CD4-positive, alpha-beta memory T cell (primary cell): ENCODE results near the gene SPECC1. TPM values are rescaled to one million over a fixed set of nuclear protein-coding genes. Genes with fewer than 3 reads are reported as not detected.

ENCODE experiments used
- CTCF ChIA-PET: fragments of 350-600 bp; sonication (Branson Sonifier 250); formaldehyde crosslinking; loops from one replicate; lab custom pipeline; 2021; ENCODE audit warnings: inconsistent platforms; ENCODE audit not compliant: partially characterized antibody; lab: Charles Lee
- POLR2A ChIA-PET: fragments of 350-600 bp; sonication (Branson Sonifier 250); formaldehyde crosslinking; loops from one replicate; lab custom pipeline; 2021; ENCODE audit not compliant: partially characterized antibody; lab: Charles Lee
- DNase-seq, 5 donors: peaks; one replicate each; pipeline versions ENCODE4 v3.0.0 to v3.0.0-alpha.2; 2020 to 2022; ENCODE audit warnings: mixed read lengths in 1 of 5
- H3K27ac ChIP-seq: one replicate; pipeline ENCODE4 v1.7.0; 2013; ENCODE audit warnings: low read depth, low read length
- H3K27me3 ChIP-seq: 2 replicates; pipeline ENCODE4 v1.7.0; 2013; ENCODE audit warnings: mild to moderate bottlenecking, low read length, moderate library complexity; ENCODE audit not compliant: insufficient read depth
- H3K36me3 ChIP-seq: 2 replicates; pipeline ENCODE4 v1.7.0; 2013; ENCODE audit warnings: mild to moderate bottlenecking, low read length, moderate library complexity; ENCODE audit not compliant: insufficient read depth
- H3K4me1 ChIP-seq: 2 replicates; pipeline ENCODE4 v1.7.0; 2013; ENCODE audit warnings: mild to moderate bottlenecking, low read length, moderate library complexity; ENCODE audit not compliant: insufficient read depth
- H3K4me3 ChIP-seq, 2 donors: one replicate each; pipeline ENCODE4 v1.7.0; 2013; ENCODE audit warnings: low read length in 2 of 2, mild to moderate bottlenecking in 1 of 2
- H3K9me3 ChIP-seq, 2 donors: one replicate each; pipeline ENCODE4 v1.7.0; 2013; ENCODE audit warnings: low read length in 2 of 2, control low read depth in 1 of 2; ENCODE audit not compliant: control insufficient read depth in 1 of 2
- H3K27ac Mint-ChIP-seq, 7 donors: one replicate each; pipeline ENCODE4 v1.8.0; 2020 to 2021; ENCODE audit warnings: mixed read lengths in 7 of 7, mild to moderate bottlenecking in 6 of 7, inconsistent platforms in 3 of 7, moderate library complexity in 3 of 7
- H3K27me3 Mint-ChIP-seq, 2 donors: one replicate each; pipeline ENCODE4 v1.8.0; 2020 to 2021; ENCODE audit warnings: mixed read lengths in 2 of 2
- H3K36me3 Mint-ChIP-seq, 2 donors: one replicate each; pipeline ENCODE4 v1.8.0; 2020 to 2021; ENCODE audit warnings: mixed read lengths in 2 of 2, inconsistent platforms in 1 of 2, mild to moderate bottlenecking in 1 of 2
- H3K4me1 Mint-ChIP-seq, 4 donors: one replicate each; pipeline ENCODE4 v1.8.0; 2020 to 2021; ENCODE audit warnings: mixed read lengths in 4 of 4, mild to moderate bottlenecking in 1 of 4
- H3K4me3 Mint-ChIP-seq, 8 donors: one replicate each; pipeline ENCODE4 v1.8.0; 2020 to 2021; ENCODE audit warnings: mixed read lengths in 8 of 8, mild to moderate bottlenecking in 7 of 8, moderate library complexity in 6 of 8, inconsistent platforms in 3 of 8
- H3K9me3 Mint-ChIP-seq, 8 donors: one replicate each; pipeline ENCODE4 v1.8.0; 2020 to 2021; ENCODE audit warnings: mixed read lengths in 8 of 8, mild to moderate bottlenecking in 5 of 8, inconsistent platforms in 3 of 8, moderate library complexity in 1 of 8
- intact Hi-C: fragments of 100-400 bp; cut with micrococcal nuclease; formaldehyde crosslinking; loops from one replicate; pipeline ENCODE4 v1.15.1; 2023
- polyA plus RNA-seq, 2 donors: library from polyadenylated mRNA; unstranded; fragments of 300-500 nt; fragmentation: Illumina TruSeq; gene quantifications; one replicate each; pipeline ENCODE4 v1.2.3, GENCODE V29; 2021
- total RNA-seq, 2 experiments: library from RNA; stranded (reverse); gene quantifications; one replicate each; pipeline ENCODE4 v1.2.3, GENCODE V29; 2021

SPECC1 gene
- total and polyA plus RNA-seq, 4 experiments from 2014 or later: 1.7 to 13.4 (median 8.7) TPM

DNA sequence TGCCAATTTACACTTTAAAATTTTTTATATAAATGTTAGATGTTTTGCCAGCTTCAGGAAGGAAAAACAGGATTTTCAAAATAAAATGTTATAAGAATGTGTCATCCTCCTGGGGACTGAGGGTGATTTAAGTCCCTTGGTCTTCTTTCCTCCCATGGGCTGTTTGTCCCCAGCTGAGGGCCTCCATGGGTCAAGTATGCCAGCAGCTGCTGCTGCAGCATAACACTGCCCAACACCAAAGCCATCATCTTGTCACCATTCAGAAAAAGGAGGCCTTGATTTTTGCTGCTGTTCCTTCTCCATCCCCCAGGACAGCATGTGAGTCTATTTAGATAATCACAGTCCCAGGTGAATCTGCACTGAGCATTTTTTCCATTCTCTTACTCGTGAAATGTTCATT lies 269.6 kb downstream of the SPECC1 start:
- Histone ChIP-seq H3K4me1 (peaks cover 41% of the 10 kb centered on the region), H3K27ac (no peak overlapping the region), H3K9me3 (no peaks in the 10 kb centered on the region), H3K27me3 (no peaks in the 10 kb centered on the region), H3K4me3 (no peak overlapping the region), H3K36me3 (no peaks in the 10 kb centered on the region)
- no peak for DNase-seq
- Mint-ChIP-seq H3K9me3 (no peaks in the 10 kb centered on the region), H3K4me3 (no peak overlapping the region), H3K27ac (peak overlapping the region in 1 of 7 donors; percentile 70), H3K27me3 (no peaks in the 10 kb centered on the region), H3K36me3 (no peaks in the 10 kb centered on the region), H3K4me1 (peaks cover 34 to 66% (median 44%) of the 10 kb centered on the region in 4 donors)
- ChIA-PET CTCF (no interaction called here), POLR2A (no interaction called here)
- intact Hi-C loops: no loop called here

DNA sequence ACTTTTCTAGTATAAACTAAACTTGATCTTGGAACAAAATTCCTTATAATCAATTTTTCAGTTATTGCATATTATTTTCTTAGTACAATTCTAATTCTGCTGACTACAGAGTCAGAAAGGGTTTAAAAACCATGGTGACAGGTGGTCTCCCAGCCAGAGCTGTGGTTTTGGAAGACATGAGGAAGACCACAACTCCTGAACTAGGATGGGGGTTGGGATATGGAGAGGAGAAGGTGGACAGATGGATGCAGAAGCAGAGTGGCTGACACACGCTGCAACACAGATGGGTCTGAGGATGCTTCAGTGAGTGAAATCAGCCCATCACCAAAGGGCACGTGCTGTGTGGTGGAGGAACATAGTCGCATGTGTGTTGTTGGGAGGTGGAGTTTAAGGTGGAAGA lies 270.5 kb downstream of the SPECC1 start:
- Mint-ChIP-seq H3K27me3 (no peaks in the 10 kb centered on the region), H3K36me3 (no peaks in the 10 kb centered on the region), H3K9me3 (no peaks in the 10 kb centered on the region), H3K4me1 (peaks cover 30 to 58% (median 39%) of the 10 kb centered on the region in 4 donors), H3K27ac (peak overlapping the region in 3 of 7 donors; percentile 45 to 82 (median 67)), H3K4me3 (peak overlapping the region in 2 of 8 donors; percentile 9 to 43)
- CTCF ChIA-PET: no interaction called here
- intact Hi-C loops: no loop called here
- POLR2A ChIA-PET: no interaction called here
- peaks cover 33% of the 10 kb centered on the region for H3K4me1 ChIP-seq
- no peak overlapping the region for H3K4me3 ChIP-seq
- no peak overlapping the region for H3K27ac ChIP-seq
- no peaks in the 10 kb centered on the region for H3K36me3 ChIP-seq
- no peaks in the 10 kb centered on the region for H3K9me3 ChIP-seq
- H3K27me3 ChIP-seq: no peaks in the 10 kb centered on the region
- DNase-seq: no peak

DNA sequence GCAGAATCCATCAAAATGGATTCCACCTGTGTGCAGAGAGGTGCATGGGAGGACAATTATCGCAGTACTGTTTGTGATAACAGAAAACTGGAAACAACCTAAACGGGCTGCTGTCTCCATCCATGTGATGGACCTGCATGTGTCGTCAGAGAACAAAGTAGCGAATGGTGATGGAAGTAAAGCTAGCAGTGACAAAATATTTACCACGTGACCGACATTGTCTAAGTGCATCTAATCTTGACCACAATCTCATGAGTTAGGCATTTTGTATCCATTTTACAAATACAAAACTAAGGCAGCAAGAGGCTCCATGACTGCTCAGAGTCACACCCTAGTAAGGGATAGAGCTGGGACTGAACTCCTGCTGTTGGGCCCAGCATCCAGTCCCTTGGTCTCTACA lies 270.9 kb downstream of the SPECC1 start:
- Histone ChIP-seq H3K9me3 (no peaks in the 10 kb centered on the region), H3K4me3 (no peak overlapping the region), H3K27me3 (no peaks in the 10 kb centered on the region), H3K27ac (no peak overlapping the region), H3K36me3 (no peaks in the 10 kb centered on the region), H3K4me1 (peaks cover 29% of the 10 kb centered on the region)
- intact Hi-C loops: no loop called here
- peak overlapping the region in 1 of 8 donors; percentile 9 for H3K4me3 Mint-ChIP-seq
- CTCF ChIA-PET: no interaction called here
- H3K27ac Mint-ChIP-seq: peak overlapping the region in 4 of 7 donors; percentile 44 to 82 (median 49)
- POLR2A ChIA-PET: no interaction called here
- peaks cover 29 to 57% (median 37%) of the 10 kb centered on the region in 4 donors for H3K4me1 Mint-ChIP-seq
- DNase-seq: no peak
- no peaks in the 10 kb centered on the region for H3K9me3 Mint-ChIP-seq
- no peaks in the 10 kb centered on the region for H3K27me3 Mint-ChIP-seq
- no peaks in the 10 kb centered on the region for H3K36me3 Mint-ChIP-seq

DNA sequence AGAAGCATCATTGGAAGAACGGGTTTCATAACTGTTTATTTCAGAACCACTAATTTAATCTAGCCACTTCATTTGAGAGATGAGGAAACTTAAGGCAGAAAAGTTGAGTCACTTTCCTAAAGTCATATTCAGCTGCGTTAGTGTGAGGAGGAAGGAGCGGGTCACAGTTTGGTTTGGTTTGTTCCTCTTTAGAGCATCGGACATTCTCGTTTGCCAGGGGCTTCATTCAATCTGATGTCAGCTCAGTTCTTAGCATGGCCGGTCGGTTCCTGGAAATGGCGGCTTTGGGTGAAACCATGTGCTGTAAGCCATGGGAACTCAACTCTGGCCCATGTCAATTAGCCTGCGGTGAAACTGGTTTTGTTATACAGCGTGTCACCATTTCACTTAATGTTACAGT lies 271.7 kb downstream of the SPECC1 start:
- intact Hi-C loops: no loop called here
- H3K4me1 ChIP-seq: peaks cover 21% of the 10 kb centered on the region

DNA sequence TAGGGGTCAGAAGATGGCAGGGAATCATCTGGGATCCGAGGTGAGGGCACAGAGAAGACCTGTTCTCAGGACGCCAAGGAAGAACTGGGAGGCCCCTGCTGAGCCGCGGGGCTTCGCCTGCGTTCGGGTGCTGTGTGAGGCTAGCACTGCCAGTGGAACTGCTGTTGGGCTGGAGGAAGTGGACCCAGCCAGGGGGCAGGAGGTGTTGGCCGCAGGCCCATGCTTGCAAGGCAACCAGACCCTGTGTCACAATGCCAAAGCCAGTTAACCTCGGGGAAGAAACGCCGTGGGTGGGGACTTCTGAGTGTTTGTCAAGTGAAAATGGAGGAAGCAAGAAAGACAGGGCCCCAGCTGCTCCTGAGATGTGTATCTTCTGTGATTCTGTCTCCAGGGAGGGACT lies 272.7 kb downstream of the SPECC1 start:
- Histone ChIP-seq H3K4me1 (peaks cover 11% of the 10 kb centered on the region), H3K27me3 (no peaks in the 10 kb centered on the region), H3K9me3 (no peaks in the 10 kb centered on the region), H3K4me3 (no peak overlapping the region), H3K36me3 (no peaks in the 10 kb centered on the region), H3K27ac (no peak overlapping the region)
- DNase-seq: no peak
- H3K27me3 Mint-ChIP-seq: no peaks in the 10 kb centered on the region
- no peaks in the 10 kb centered on the region for H3K36me3 Mint-ChIP-seq
- H3K9me3 Mint-ChIP-seq: no peaks in the 10 kb centered on the region
- H3K4me1 Mint-ChIP-seq: peaks cover 14 to 39% (median 21%) of the 10 kb centered on the region in 4 donors
- CTCF ChIA-PET: no interaction called here
- intact Hi-C loops: no loop called here
- POLR2A ChIA-PET: no interaction called here
- H3K4me3 Mint-ChIP-seq: no peak overlapping the region
- H3K27ac Mint-ChIP-seq: no peak overlapping the region

More for the DNA sequence above, 271.7 kb downstream of the SPECC1 start:
- DNase-seq: no peak
- no peaks in the 10 kb centered on the region for H3K36me3 ChIP-seq
- Mint-ChIP-seq H3K9me3 (no peaks in the 10 kb centered on the region), H3K4me3 (no peak overlapping the region), H3K4me1 (peaks cover 22 to 49% (median 30%) of the 10 kb centered on the region in 4 donors), H3K27me3 (no peaks in the 10 kb centered on the region), H3K36me3 (no peaks in the 10 kb centered on the region), H3K27ac (peak overlapping the region in 1 of 7 donors; percentile 30)
- ChIA-PET CTCF (no interaction called here), POLR2A (no interaction called here)
- H3K9me3 ChIP-seq: no peaks in the 10 kb centered on the region
- no peak overlapping the region for H3K4me3 ChIP-seq
- H3K27me3 ChIP-seq: no peaks in the 10 kb centered on the region
- H3K27ac ChIP-seq: no peak overlapping the region

DNA sequence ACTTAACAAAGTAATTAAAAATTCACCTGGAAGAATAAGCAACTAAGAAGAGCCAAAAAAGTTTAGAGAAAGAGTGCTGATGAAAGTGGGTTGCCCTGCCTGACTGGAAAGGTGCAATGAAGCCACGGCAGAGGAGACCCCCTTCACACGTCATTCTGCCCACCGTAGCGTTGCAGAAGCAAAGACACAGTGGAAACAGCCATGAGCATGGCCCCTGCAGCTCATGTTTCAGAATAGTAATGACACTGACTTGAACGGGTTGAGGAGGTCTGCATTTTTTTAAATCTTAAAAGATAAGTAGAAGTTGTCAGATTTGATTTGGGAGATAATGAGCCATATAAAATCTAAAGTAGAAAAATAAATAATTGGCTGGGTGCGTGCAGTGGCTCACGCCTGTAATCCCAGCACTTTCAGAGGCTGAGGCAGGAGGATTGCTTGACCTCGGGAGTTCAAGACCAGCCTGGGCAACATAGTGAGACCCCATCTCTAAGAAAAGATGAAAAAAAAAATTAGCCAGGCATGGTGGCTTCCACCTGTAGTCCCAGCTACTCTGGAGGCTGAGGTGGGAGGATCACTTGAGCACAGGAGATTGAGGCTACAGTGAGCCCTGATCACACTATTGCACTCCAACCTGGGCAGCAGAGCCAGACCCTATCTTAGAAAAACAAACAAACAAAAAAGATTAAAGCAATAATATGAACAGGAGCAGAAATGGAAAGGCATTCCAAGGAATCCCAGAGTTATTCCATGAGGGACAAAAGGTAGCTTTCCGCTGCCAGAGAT lies 273.6 kb downstream of the SPECC1 start:
- Histone ChIP-seq H3K27me3 (no peaks in the 10 kb centered on the region), H3K4me3 (no peak overlapping the region), H3K4me1 (peaks cover 6% of the 10 kb centered on the region), H3K36me3 (no peaks in the 10 kb centered on the region), H3K9me3 (no peaks in the 10 kb centered on the region), H3K27ac (no peak overlapping the region)
- ChIA-PET POLR2A (no interaction called here), CTCF (no interaction called here)
- intact Hi-C loops: no loop called here
- H3K27me3 Mint-ChIP-seq: no peaks in the 10 kb centered on the region
- no peaks in the 10 kb centered on the region for H3K9me3 Mint-ChIP-seq
- no peak overlapping the region for H3K27ac Mint-ChIP-seq
- H3K4me3 Mint-ChIP-seq: no peak overlapping the region
- no peaks in the 10 kb centered on the region for H3K36me3 Mint-ChIP-seq
- peaks cover 9 to 32% (median 18%) of the 10 kb centered on the region in 4 donors for H3K4me1 Mint-ChIP-seq
- DNase-seq: no peak

DNA sequence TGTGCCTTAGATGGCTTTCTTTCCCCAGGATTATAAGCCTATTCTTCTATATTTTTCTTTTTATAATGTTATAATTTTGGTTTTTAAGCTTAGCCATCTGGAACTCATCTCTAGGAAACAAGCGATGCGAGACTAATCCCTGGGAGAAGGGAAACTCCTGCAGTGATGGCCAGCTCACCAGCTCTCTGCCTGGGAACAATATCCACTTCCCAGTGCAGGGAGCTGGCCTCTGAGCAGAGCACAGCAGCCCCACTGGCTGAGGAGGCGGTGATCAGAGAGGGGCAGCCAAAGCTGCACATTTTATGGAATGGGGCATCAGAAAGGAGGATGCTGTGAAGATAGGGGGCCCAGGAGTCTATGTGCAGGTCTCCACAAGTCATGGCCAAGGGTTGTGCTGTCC lies 274.9 kb downstream of the SPECC1 start:
- H3K4me1 ChIP-seq: peaks cover 4% of the 10 kb centered on the region
- no peaks in the 10 kb centered on the region for H3K9me3 ChIP-seq
- ChIA-PET POLR2A (no interaction called here), CTCF (no interaction called here)
- H3K27ac ChIP-seq: no peak overlapping the region
- H3K9me3 Mint-ChIP-seq: no peaks in the 10 kb centered on the region
- no peak overlapping the region for H3K4me3 Mint-ChIP-seq
- H3K4me3 ChIP-seq: no peak overlapping the region
- no peak for DNase-seq
- intact Hi-C loops: no loop called here
- no peaks in the 10 kb centered on the region for H3K36me3 ChIP-seq
- H3K27me3 ChIP-seq: no peaks in the 10 kb centered on the region
- peaks cover 10 to 29% (median 12%) of the 10 kb centered on the region in 4 donors for H3K4me1 Mint-ChIP-seq
- peaks cover 0 to 3% of the 10 kb centered on the region in 2 donors for H3K36me3 Mint-ChIP-seq
- no peak overlapping the region for H3K27ac Mint-ChIP-seq
- H3K27me3 Mint-ChIP-seq: no peaks in the 10 kb centered on the region
